HepG2 (cell line): ENCODE data around the gene ZNF792. TPM values are rescaled to one million over a fixed set of nuclear protein-coding genes. Genes with fewer than 3 reads are reported as not detected.

ENCODE experiments used
- CBFB ChIP-seq: sonication (generic); formaldehyde crosslinking; IDR thresholded peaks from 2 replicates; pipeline ENCODE4 v1.4.0; 2020; ENCODE audit warnings: missing genetic modification reagents
- CENPX ChIP-seq: sonication (generic); formaldehyde crosslinking; IDR thresholded peaks from 2 replicates; pipeline ENCODE4 v1.9.0; 2021; ENCODE audit warnings: mild to moderate bottlenecking, missing genetic modification reagents, moderate library complexity
- DMAP1 ChIP-seq: IDR thresholded peaks from 2 replicates; pipeline ENCODE4 v1.6.1; 2016
- NFE2L1 ChIP-seq: sonication (generic); formaldehyde crosslinking; IDR thresholded peaks from 2 replicates; pipeline ENCODE4 v1.4.0; 2020; ENCODE audit warnings: missing genetic modification reagents, mild to moderate bottlenecking, borderline replicate concordance
- POLR2AphosphoS5 ChIP-seq: IDR thresholded peaks from 2 replicates; pipeline ENCODE4 v1.6.1; 2012; ENCODE audit warnings: low read depth, low read length
- SALL2 ChIP-seq: sonication (generic); formaldehyde crosslinking; IDR thresholded peaks from 2 replicates; pipeline ENCODE4 v1.8.1; 2023; ENCODE audit warnings: mild to moderate bottlenecking, missing genetic modification reagents, inconsistent platforms
- TAF1 ChIP-seq: sonication (generic); formaldehyde crosslinking; IDR thresholded peaks from 2 replicates; pipeline ENCODE4 v1.4.0; 2020; ENCODE audit warnings: missing genetic modification reagents
- YEATS2 ChIP-seq: sonication (generic); formaldehyde crosslinking; IDR thresholded peaks from 2 replicates; pipeline ENCODE4 v1.4.0; 2020; ENCODE audit warnings: missing genetic modification reagents, borderline replicate concordance
- ZBTB7B ChIP-seq: sonication (generic); formaldehyde crosslinking; IDR thresholded peaks from 2 replicates; pipeline ENCODE4 v1.4.0; 2020; ENCODE audit warnings: missing genetic modification reagents
- ZNF20 ChIP-seq: sonication (generic); formaldehyde crosslinking; IDR thresholded peaks from 2 replicates; pipeline ENCODE4 v1.4.0; 2020; ENCODE audit warnings: mild to moderate bottlenecking, moderate library complexity, missing genetic modification reagents
- ZNF225 ChIP-seq: sonication (generic); formaldehyde crosslinking; IDR thresholded peaks from 2 replicates; pipeline ENCODE4 v1.4.0; 2020; ENCODE audit warnings: mild to moderate bottlenecking, missing genetic modification reagents
- ZNF296 ChIP-seq: sonication (generic); formaldehyde crosslinking; conservative IDR thresholded peaks from 2 replicates; pipeline ENCODE4 v1.5.0; 2020; ENCODE audit warnings: mild to moderate bottlenecking, missing genetic modification reagents
- ZNF432 ChIP-seq: sonication (generic); formaldehyde crosslinking; IDR thresholded peaks from 2 replicates; pipeline ENCODE4 v1.5.0; 2020; ENCODE audit warnings: missing genetic modification reagents, mild to moderate bottlenecking, borderline replicate concordance
- ZNF484 ChIP-seq: sonication (generic); formaldehyde crosslinking; IDR thresholded peaks from 2 replicates; pipeline ENCODE4 v1.5.1; 2020; ENCODE audit warnings: mild to moderate bottlenecking, low read depth, missing genetic modification reagents, borderline replicate concordance
- ZNF572 ChIP-seq: sonication (generic); formaldehyde crosslinking; IDR thresholded peaks from 2 replicates; pipeline ENCODE4 v1.5.1; 2020; ENCODE audit warnings: mild to moderate bottlenecking, missing genetic modification reagents
- ZSCAN12 ChIP-seq: sonication (generic); formaldehyde crosslinking; IDR thresholded peaks from 2 replicates; pipeline ENCODE4 v1.9.0; 2021; ENCODE audit warnings: mild to moderate bottlenecking, missing genetic modification reagents
- polyA plus RNA-seq, 8 experiments: library from polyadenylated mRNA; depleted of rRNA in 3 of 8; stranded (reverse) in 7 of 8; unstranded in 1 of 8; fragments of >200 nt; fragmentation: Illumina TruSeq in 4 of 8; extraction: Trizol in 4 of 8; gene quantifications; 2 replicates each; pipeline versions ENCODE4 v1.2.1 to v1.2.3, GENCODE V29; 2011 to 2016; ENCODE audit warnings: low read depth in 4 of 8, missing spikeins in 1 of 8, mixed read lengths in 1 of 8; ENCODE audit not compliant: insufficient read depth in 1 of 8
- total RNA-seq, 5 experiments: library from RNA; depleted of rRNA; stranded (reverse); fragments of >200 nt; fragmentation: Illumina TruSeq; extraction: Trizol; gene quantifications; 2 replicates each; pipeline ENCODE4 v1.2.3, GENCODE V29; 2016; ENCODE audit warnings: low read depth in 1 of 5
- TF ChIP-seq, protein P1 (sequence below): sonication (generic); formaldehyde crosslinking; IDR thresholded peaks from 2 replicates; pipeline ENCODE4 v1.8.1; 2023; ENCODE audit warnings: mild to moderate bottlenecking, moderate library complexity, missing genetic modification reagents
- TF ChIP-seq, protein P2 (sequence below): sonication (generic); formaldehyde crosslinking; IDR thresholded peaks from 2 replicates; pipeline ENCODE4 v1.4.0; 2020; ENCODE audit warnings: missing genetic modification reagents
- TF ChIP-seq, protein P3 (sequence below): sonication (generic); formaldehyde crosslinking; IDR thresholded peaks from 2 replicates; pipeline ENCODE4 v1.4.0; 2020; ENCODE audit warnings: missing genetic modification reagents, mild to moderate bottlenecking, borderline replicate concordance
- TF ChIP-seq, protein P4 (sequence below): IDR thresholded peaks from 2 replicates; pipeline ENCODE4 v1.6.1; 2016; ENCODE audit warnings: low read depth, borderline replicate concordance

Gene ZNF792
- total and polyA plus RNA-seq, 2 of the 13 experiments (the other 11 are each of a cell fraction or from before 2014, with no cell fraction given) = 5.5 to 11.5 TPM

DNA sequence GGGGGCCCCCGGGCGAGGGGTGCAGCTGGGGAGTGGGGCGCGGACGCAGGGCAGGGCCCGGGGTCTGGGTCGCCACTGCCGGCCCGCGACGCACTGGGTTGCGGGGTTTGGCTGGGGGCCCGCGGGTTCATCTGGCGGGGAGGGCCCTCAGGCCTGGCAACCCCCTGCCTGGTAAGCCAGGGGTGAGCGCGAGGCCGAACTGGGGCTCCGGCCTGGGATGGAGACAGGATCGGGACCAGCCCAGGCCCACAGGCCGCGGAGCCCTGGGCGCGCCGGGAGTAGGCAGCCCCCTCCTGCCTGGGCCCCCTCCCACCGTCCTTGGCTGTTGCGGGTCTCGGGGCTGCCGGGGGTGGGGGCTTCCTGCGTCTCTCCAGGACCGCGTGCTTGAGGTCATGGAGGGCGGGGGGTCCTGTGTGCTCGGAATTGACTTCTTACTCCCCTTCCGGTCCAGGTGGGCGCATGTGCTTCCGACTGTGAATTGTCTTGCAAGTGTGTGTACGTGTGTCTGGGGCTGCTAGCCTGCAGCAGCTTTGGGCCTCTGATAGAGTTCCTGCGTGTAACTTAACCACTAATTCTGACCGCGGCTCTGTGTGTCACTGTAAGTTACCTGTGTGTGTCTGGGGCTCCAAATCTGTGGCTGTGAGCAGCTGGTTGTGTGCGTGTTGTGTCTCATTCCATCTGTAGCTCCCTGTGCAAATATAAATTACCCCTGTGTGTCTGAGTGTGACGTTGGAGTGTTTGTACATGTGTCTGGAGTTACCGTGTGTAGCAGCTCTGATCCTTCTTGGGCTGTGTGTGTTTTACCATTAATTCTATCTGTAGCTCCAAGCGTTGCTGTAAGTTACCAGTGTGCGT is 36.8 kb upstream of the ZNF792 start (continued):
- TF ChIP-seq TAF1 (no peak), ZNF484 (CRISPR knock-in tag) (no peak), CBFB (CRISPR knock-in tag) (no peak), YEATS2 (CRISPR knock-in tag) (peak; percentile 48; the same call in 1 of the 2 replicates), CENPX (CRISPR knock-in tag) (no peak), SALL2 (CRISPR knock-in tag) (no peak), ZNF572 (no peak), ZBTB7B (CRISPR knock-in tag) (peak; percentile 61; the same call in 1 of the 2 replicates), NFE2L1 (CRISPR knock-in tag) (no peak), ZNF225 (CRISPR knock-in tag) (no peak), ZSCAN12 (no peak), DMAP1 (CRISPR knock-in tag) (peak; percentile 45; the same call in 1 of the 2 replicates), ZNF432 (CRISPR knock-in tag) (no peak; the same call in 1 of the 2 replicates), ZNF296 (CRISPR knock-in tag) (0 out of 2 replicates have a peak, but pooled peaks have one; percentile 38), ZNF20 (CRISPR knock-in tag) (no peak), POLR2AphosphoS5 (peak; percentile 41; the same call in 1 of the 2 replicates)
- TF ChIP-seq, protein P1, sequence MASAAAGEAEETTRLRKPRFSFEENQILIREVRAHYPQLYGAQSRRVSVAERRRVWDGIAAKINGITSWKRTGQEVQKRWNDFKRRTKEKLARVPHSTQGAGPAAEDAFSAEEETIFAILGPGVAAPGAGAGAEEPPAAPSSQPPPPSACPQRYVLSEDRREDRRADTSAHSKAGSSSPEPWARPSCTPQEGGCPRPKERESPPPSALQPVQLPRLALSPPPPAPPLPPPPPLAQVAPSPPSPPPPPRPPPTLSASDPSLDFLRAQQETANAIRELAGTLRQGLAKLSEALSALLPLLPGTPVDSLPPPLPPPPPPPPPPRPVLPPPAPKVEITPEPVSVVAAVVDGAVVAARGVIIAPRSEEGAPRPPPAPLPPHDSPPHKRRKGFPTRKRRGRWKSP = no peak
- TF ChIP-seq, protein P2, sequence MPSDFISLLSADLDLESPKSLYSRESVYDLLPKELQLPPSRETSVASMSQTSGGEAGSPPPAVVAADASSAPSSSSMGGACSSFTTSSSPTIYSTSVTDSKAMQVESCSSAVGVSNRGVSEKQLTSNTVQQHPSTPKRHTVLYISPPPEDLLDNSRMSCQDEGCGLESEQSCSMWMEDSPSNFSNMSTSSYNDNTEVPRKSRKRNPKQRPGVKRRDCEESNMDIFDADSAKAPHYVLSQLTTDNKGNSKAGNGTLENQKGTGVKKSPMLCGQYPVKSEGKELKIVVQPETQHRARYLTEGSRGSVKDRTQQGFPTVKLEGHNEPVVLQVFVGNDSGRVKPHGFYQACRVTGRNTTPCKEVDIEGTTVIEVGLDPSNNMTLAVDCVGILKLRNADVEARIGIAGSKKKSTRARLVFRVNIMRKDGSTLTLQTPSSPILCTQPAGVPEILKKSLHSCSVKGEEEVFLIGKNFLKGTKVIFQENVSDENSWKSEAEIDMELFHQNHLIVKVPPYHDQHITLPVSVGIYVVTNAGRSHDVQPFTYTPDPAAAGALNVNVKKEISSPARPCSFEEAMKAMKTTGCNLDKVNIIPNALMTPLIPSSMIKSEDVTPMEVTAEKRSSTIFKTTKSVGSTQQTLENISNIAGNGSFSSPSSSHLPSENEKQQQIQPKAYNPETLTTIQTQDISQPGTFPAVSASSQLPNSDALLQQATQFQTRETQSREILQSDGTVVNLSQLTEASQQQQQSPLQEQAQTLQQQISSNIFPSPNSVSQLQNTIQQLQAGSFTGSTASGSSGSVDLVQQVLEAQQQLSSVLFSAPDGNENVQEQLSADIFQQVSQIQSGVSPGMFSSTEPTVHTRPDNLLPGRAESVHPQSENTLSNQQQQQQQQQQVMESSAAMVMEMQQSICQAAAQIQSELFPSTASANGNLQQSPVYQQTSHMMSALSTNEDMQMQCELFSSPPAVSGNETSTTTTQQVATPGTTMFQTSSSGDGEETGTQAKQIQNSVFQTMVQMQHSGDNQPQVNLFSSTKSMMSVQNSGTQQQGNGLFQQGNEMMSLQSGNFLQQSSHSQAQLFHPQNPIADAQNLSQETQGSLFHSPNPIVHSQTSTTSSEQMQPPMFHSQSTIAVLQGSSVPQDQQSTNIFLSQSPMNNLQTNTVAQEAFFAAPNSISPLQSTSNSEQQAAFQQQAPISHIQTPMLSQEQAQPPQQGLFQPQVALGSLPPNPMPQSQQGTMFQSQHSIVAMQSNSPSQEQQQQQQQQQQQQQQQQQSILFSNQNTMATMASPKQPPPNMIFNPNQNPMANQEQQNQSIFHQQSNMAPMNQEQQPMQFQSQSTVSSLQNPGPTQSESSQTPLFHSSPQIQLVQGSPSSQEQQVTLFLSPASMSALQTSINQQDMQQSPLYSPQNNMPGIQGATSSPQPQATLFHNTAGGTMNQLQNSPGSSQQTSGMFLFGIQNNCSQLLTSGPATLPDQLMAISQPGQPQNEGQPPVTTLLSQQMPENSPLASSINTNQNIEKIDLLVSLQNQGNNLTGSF (CRISPR knock-in tag) = no peak
- TF ChIP-seq, protein P3, sequence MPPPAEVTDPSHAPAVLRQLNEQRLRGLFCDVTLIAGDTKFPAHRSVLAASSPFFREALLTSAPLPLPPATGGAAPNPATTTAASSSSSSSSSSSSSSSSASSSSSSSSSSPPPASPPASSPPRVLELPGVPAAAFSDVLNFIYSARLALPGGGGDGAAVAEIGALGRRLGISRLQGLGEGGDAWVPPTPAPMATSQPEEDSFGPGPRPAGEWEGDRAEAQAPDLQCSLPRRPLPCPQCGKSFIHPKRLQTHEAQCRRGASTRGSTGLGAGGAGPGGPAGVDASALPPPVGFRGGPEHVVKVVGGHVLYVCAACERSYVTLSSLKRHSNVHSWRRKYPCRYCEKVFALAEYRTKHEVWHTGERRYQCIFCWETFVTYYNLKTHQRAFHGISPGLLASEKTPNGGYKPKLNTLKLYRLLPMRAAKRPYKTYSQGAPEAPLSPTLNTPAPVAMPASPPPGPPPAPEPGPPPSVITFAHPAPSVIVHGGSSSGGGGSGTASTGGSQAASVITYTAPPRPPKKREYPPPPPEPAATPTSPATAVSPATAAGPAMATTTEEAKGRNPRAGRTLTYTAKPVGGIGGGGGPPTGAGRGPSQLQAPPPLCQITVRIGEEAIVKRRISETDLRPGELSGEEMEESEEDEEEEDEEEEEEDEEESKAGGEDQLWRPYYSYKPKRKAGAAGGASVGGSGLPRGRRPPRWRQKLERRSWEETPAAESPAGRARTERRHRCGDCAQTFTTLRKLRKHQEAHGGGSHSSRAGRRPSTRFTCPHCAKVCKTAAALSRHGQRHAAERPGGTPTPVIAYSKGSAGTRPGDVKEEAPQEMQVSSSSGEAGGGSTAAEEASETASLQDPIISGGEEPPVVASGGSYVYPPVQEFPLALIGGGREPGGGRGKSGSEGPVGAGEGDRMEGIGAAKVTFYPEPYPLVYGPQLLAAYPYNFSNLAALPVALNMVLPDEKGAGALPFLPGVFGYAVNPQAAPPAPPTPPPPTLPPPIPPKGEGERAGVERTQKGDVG (CRISPR knock-in tag) = no peak
- TF ChIP-seq, protein P4, sequence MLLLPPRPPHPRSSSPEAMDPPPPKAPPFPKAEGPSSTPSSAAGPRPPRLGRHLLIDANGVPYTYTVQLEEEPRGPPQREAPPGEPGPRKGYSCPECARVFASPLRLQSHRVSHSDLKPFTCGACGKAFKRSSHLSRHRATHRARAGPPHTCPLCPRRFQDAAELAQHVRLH (CRISPR knock-in tag) = no peak
